NCI-H82 treated with DMSO at 0.1 percent for 48 hours (cell line): ENCODE data around the gene MRPS34.
"Not testable (repeated sequence)": the region's sequence is repeated elsewhere in the genome, so short reads cannot be mapped to it uniquely, and the experiment has no call there.

Experiments
- DNase-seq: peaks from one replicate; lab custom pipeline; 2025; ENCODE audit not compliant: unreplicated experiment; lab: John Stamatoyannopoulos, UW

Gene MRPS34

DNA sequence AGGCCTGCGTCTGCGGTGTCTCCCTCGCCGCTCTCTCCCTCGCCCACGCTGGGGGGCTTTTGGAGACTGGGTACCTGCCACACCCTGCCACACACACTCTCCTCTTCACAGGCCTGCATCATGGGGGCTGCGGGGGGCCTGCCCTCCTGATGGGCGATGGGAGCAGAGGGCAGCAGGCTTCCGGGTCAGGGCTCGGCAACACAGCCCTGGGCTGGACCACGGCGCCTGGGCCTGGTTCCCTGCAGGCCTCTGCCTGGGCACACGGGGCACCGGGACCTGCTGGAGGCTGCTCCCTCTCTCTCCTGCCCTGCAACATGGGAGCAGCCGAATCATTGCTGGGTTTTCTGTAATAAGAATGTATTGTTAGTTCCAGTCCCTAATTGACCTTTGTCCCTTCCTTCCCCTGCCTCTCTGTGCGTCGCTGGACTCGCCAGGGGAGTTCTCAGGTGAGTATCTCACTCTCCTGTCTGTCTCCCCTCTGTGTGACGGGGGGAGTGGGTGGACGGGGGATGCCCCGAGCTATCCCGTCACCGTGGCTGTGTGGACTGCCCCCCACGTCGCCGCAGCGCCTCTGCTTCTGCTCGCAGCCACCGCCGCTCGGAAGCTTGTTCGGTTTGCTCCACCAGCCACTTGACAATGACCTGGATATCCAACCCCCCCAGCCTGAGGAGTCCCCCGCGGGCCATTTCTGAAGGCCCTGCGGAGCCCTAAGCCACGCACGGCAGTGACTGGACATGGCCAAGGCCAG lies 15.0 kb downstream of the MRPS34 start:
- DNase-seq: no peak

DNA sequence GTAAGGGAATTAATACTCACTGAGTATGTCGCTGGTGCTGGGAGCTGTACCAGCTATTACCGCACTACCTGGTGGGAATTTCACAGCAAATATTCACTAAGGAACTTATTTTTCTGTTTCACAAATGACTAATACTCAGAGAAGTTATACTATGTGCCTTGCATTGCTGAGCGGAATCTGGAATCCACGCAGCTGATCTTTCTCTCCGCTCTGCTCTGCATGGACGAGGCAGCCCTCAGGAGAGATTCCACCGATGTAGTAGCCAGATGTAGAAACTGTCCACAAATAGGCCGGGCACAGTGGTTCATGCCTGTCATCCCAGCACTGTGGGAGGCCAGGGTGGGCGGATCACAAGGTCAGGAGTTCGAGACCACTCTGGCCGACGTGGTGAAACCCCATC lies 18.7 kb downstream of the MRPS34 start:
- DNase-seq: no peak

DNA sequence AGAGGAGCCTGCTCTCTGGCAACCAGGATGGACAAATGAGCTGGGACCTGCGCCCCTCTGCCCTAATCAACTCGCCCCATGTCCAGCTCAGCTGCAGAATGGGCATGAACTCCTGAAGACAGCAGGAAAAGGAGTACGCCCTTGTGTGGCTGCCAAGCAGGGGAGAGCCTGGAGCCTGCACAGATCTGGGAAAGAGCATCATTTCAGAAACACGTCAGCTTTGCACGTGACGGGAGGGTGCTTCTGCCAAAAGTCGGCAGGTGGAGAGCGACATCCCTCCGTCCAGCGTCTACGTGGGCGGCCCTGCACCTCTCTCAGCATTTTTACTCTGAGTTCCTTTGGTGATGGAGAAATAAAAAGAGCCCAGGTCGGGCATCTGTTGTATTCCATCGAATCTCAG lies 20.1 kb downstream of the MRPS34 start:
- DNase-seq: no peak

DNA sequence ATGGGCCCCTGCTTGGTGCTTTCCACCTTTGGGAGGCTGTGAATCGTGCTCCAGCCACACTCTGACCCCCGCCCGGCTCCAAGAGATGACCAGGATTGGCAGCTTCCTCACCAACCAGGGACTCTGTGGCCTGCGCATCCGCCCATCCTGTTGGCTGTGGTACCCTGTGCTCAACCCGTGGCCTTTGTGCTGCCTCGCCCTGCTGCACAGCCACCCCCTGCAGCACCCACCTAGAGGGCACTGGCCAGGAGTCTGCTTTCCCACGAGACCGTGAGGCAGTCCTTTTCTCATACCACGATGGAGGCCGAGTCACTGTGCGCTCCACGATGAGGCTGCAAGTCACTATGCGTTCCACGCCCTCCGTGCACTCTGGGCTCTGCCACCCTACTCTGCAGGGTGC lies 21.0 kb downstream of the MRPS34 start:
- no peak for DNase-seq

GRCh38 chr16:1749152-1750117 lies 23.5 kb downstream of the MRPS34 start:
- DNase-seq: no peak

DNA sequence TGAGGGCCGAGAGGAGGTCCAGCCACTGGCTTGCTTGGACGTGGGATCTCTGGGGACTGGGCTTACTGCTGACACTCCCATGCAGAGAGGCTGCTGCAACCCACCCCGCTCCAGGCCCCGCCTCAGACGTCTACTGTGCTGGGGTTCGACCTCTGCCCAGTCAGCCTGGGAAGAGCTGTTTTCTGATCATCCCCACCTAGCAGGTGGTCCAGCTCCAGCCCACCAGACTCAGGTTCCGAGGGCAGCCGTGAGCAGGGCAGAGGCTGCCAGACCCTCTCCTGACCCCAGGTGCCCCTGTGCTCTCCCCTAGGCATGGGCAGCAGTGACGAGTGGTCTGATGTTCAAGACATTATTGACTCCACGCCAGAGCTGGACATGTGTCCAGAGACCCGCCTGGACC lies 25.0 kb downstream of the MRPS34 start:
- DNase-seq: no peak

GRCh38 chr16:1746693-1747195 lies 26.2 kb downstream of the MRPS34 start:
- no peak for DNase-seq

- DNase-seq: no peak
These were observed 26.8 kb downstream of the MRPS34 start for GRCh38 chr16:1745900-1746692.

- DNase-seq: no peak
These were observed 27.6 kb downstream of the MRPS34 start for GRCh38 chr16:1745181-1745899.

- no peak for DNase-seq
These were observed 28.5 kb downstream of the MRPS34 start for GRCh38 chr16:1744338-1744840.

DNA sequence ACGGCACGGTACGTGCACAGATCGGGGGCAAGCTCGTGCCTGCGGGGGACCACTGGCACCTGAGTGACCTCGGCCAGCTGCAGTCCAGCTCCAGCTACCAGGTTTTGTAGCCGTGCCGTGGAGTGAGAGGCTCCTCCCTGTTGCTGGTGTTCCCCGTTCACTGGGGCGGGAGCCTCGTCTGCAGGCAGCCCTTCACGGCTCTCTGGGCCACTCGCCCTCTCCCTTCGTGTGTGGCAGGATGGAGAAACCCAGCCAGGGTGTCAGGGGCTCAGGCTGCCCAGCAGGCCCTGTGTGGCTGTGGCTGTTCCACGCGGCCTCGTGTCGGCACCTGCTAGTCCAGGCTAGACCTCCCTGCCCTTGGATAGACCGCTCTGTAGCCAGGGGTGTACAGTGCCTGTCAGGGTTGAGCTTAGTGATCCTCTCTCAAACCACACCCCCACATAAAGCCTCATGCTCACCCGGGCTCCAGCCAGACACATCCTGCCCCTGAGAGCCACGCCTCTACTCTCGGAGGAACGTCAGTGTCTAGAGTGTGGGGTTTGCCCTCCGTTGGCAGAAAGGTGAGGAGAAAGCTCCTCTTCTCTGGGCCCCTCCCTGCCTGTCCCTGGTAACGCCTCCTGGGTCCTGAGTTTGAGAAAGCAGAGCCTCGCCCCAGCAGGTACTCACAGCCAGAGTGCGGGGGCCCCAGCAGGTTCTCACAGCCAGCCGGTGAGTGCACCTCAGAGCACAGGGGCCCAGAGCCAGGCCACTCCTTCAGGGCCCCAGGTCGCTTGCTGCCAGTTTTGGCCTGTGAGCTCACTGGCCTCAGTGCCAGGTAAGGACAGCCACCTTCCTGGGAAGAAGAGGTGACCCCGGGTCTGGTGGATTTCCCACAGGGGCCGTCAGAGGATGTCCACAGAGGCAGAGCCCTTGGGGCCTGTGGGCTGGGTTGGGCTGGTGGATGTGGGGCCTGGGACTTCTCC lies 29.3 kb downstream of the MRPS34 start:
- no peak for DNase-seq

- no peak for DNase-seq
These were observed 31.3 kb downstream of the MRPS34 start for GRCh38 chr16:1741553-1742165.

DNA sequence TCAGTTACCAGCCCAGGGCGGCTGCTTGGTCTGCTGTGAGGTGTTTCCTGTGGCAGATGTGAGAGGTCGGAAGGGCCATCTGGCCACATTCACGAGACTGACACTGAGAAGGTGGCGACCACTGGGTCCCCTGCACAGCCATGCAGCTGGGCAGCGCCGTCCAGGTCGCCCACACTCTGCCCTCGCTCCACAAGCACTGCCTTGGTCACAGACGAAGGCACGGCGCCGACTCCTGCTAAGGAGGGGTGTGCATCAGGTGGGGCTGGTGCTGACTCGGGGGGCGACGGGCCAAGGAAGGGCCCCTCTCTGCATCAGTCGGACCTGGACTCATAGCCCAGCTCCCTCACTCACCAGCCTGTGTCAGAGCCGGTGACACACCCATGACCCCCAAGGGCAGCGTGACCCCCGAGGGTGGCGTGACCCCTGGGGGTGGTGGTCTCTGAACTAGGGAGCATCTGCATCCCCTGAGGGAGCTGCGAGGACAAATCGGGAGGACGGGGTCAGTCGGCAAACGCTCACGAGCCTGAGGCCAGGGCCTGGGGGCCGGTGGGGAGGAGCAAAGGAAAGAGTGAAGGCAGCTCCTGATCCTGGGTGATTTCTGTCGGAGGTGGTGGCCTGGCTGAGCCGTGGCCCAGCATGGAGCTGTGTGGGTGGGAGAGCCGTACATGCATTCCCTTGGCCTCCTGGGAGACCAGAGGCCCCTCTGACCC lies 32.0 kb downstream of the MRPS34 start:
- DNase-seq: no peak

- DNase-seq: no peak
These were observed 32.7 kb downstream of the MRPS34 start for GRCh38 chr16:1740234-1740633.

DNA sequence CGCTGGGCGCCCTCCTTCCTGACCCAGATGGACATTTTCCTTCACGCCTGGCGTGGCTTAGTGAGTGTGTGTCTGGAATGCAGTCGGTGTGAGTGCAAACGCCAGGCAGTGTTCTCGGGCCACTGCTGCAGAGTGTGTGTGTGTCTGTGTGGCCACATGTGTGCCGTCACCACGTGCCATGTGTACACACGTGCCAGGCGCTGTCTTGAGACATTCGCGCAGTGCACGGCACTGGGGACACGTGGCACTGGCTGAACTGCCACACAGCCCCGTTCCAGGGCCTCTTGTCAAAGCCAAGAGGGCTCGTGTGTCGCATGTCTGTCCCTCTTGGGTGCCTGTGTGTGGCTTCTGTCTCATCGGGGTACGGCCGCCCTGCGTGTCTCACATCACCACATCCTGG lies 38.1 kb downstream of the MRPS34 start:
- DNase-seq: no peak

DNA sequence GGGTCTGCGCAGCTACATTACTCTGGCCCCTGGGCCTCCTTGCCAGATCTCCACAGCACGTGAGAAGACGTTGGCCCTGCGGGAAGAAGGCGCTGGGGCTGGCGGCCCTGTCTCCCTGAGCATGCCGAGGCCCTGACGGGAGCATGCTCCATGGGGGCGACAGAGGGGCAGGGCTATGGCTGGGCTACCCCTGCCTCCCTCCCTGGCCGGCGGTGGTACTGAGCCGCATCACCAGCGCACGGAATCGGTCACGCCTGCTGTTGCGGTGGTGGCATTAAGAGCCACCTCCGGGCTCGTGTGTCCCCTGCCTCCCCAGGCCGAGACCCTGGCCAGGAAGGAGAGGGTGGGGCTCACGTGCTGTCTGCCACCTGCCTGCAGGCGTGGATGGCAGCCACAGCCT lies 38.8 kb downstream of the MRPS34 start:
- DNase-seq: no peak

DNA sequence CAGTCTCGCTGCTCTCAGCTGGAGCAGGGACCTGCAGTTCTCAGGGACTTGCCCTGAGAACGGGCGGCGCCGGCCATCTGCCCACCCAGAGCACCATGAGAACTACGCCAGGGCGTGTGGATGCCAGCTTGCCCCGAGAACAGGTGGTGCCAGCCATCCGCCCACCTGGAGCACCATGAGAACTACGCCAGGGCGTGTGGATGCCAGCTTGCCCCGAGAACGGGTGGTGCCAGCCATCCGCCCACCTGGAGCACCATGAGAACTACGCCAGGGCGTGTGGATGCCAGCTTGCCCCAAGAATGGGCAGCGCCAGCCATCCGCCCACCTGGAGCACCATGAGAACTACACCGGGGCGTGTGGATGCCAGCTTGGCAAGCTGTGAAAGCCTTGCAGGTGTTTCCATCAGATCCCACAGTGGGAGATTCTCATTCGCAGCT lies 40.4 kb downstream of the MRPS34 start:
- DNase-seq: not testable (repeated sequence)

DNA sequence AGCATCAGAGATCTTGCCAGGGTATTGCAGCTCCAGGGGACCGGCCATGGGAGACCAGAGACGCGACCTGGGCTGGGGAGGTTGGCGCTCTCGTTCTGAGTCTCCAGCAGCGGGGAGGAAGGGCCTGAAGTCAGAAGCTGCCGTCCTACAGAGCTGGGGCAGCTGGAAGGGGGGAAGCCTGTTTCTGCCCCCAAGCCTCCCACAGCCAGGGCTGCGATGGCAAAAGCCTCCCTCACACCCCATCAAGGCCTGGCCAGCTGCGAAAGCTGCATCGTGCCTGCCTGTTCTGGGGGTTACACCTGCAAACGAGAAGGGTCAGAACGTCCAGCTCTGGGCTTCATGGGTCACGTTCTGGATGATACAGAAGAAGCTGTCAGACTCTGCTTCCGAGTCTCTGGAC lies 40.9 kb downstream of the MRPS34 start:
- DNase-seq: no peak
